ENCODE data around the gene ACTL10. TPM values are rescaled to one million over a fixed set of nuclear protein-coding genes. Genes with fewer than 3 reads are reported as not detected.
A peak's percentile ranks its signal among the peaks of the same experiment; 100 is the strongest.

Gene ACTL10
- total RNA-seq, 1 donor from 2014 or later = not detected

DNA sequence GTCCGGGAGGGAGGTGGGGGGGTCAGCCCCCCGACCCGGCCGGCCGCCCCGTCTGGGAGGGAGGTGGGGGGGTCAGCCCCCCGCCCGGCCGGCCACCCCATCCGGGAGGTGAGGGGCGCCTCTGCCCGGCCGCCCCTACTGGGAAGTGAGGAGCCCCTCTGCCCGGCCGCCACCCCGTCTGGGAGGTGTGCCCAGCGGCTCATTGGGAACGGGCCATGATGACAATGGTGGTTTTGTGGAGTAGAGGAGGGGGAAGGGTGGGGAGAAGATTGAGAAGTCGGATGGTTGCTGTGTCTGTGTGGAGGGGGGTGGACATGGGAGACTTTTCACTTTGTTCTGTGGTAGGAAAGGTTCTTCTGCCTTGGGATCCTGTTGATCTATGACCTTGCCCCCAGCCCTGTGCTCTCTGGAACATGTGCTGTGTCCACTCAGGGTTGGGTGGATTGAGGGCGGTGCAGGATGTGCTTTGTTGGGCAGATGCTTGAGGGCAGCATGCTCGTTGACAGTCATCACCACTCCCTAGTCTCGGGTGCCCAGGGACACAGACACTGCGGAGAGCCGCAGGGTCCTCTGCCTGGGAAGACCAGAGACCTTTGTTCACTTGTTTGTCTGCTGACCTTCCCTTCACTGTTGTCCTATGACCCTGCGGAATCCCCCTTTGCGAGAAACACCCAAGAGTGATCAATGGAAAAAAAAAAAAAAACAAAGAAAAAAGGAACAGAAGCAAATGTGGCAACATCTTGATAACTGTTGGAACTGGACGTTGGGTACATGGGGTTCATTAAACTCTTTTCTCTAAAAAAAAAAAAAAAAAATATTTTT is 35.1 kb downstream of the ACTL10 start:
- Mint-ChIP-seq H3K4me3 (ENCODE audit: unreplicated experiment) (no peak overlapping the region), H3K27me3 (ENCODE audit: unreplicated experiment) (peaks cover 4% of the 10 kb centered on the region), H3K27ac (ENCODE audit: unreplicated experiment) (no peak overlapping the region), H3K36me3 (ENCODE audit: low read depth, unreplicated experiment) (peaks cover 15% of the 10 kb centered on the region), H3K4me1 (ENCODE audit: unreplicated experiment) (no peaks in the 10 kb centered on the region), H3K9me3 (ENCODE audit: unreplicated experiment) (no peaks in the 10 kb centered on the region)
- no peak for DNase-seq (ENCODE audit: low spot score)
- TF ChIP-seq, protein P1, sequence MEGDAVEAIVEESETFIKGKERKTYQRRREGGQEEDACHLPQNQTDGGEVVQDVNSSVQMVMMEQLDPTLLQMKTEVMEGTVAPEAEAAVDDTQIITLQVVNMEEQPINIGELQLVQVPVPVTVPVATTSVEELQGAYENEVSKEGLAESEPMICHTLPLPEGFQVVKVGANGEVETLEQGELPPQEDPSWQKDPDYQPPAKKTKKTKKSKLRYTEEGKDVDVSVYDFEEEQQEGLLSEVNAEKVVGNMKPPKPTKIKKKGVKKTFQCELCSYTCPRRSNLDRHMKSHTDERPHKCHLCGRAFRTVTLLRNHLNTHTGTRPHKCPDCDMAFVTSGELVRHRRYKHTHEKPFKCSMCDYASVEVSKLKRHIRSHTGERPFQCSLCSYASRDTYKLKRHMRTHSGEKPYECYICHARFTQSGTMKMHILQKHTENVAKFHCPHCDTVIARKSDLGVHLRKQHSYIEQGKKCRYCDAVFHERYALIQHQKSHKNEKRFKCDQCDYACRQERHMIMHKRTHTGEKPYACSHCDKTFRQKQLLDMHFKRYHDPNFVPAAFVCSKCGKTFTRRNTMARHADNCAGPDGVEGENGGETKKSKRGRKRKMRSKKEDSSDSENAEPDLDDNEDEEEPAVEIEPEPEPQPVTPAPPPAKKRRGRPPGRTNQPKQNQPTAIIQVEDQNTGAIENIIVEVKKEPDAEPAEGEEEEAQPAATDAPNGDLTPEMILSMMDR (IDR thresholded peaks at IDR 0.05; ENCODE audit: unreplicated experiment) = no peak

DNA sequence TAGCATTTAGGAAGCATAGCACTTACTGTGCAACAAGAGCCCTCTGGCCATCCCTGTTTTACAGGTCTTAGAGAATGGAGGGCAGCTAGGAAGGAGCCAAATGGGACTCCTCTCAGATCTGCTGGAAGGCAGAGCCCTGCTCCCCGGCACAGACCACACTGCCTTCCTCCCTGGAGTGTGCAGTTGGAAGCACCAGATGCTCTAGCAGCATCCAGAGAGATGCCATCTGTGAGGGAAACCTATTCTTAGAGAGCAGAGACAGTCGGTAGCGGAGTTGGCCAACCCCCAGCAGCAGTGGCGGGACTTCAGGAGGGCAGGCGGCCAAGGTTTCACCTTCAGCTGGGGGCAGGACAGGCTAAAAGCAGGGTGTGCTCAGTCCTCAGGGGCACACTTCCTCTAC is 36.1 kb downstream of the ACTL10 start:
- Mint-ChIP-seq H3K9me3 (ENCODE audit: unreplicated experiment) (no peaks in the 10 kb centered on the region), H3K4me3 (ENCODE audit: unreplicated experiment) (no peak overlapping the region), H3K27me3 (ENCODE audit: unreplicated experiment) (peaks cover 4% of the 10 kb centered on the region), H3K36me3 (ENCODE audit: low read depth, unreplicated experiment) (peaks cover 8% of the 10 kb centered on the region), H3K27ac (ENCODE audit: unreplicated experiment) (no peak overlapping the region), H3K4me1 (ENCODE audit: unreplicated experiment) (no peaks in the 10 kb centered on the region)
- no peak for DNase-seq (ENCODE audit: low spot score)
- TF ChIP-seq, protein P1 (IDR thresholded peaks at IDR 0.05; ENCODE audit: unreplicated experiment) = no peak

DNA sequence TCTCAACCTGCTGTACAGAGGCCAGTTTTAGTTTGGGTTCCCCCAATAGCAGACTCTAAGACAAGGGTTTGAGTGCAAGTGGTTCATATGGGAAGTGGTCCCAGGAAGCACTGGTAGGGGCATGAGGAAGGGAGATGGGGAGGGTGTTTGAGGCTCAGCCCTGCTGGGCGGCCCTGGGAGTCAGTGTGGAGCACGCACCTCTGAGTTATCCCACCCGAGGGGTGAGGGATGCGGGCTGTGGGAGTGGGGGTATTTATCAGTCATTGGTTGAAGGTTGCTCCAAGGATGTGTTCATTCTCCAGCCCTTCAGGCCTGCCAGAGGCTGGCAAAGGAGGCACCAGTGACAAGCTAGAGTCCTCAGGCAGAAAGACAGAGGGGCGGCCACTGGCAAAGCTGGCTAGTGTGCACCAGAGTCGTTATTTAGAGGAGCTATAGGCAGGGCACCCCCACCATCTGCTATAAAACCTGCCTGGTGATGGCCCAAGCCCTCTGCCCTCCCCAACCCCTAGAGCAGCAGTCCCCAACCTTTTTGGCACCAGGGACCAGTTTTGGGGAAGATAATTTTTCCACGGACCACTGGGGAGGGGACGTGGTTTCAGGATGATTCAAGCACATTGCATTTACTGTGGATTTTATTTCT is 36.9 kb downstream of the ACTL10 start:
- Mint-ChIP-seq H3K9me3 (ENCODE audit: unreplicated experiment) (no peaks in the 10 kb centered on the region), H3K27ac (ENCODE audit: unreplicated experiment) (no peak overlapping the region), H3K27me3 (ENCODE audit: unreplicated experiment) (peaks cover 4% of the 10 kb centered on the region), H3K36me3 (ENCODE audit: low read depth, unreplicated experiment) (peaks cover 8% of the 10 kb centered on the region), H3K4me1 (ENCODE audit: unreplicated experiment) (no peaks in the 10 kb centered on the region), H3K4me3 (ENCODE audit: unreplicated experiment) (peak overlapping the region; percentile 18)
- TF ChIP-seq, protein P1 (IDR thresholded peaks at IDR 0.05; ENCODE audit: unreplicated experiment) = no peak
- DNase-seq (ENCODE audit: low spot score) = no peak

DNA sequence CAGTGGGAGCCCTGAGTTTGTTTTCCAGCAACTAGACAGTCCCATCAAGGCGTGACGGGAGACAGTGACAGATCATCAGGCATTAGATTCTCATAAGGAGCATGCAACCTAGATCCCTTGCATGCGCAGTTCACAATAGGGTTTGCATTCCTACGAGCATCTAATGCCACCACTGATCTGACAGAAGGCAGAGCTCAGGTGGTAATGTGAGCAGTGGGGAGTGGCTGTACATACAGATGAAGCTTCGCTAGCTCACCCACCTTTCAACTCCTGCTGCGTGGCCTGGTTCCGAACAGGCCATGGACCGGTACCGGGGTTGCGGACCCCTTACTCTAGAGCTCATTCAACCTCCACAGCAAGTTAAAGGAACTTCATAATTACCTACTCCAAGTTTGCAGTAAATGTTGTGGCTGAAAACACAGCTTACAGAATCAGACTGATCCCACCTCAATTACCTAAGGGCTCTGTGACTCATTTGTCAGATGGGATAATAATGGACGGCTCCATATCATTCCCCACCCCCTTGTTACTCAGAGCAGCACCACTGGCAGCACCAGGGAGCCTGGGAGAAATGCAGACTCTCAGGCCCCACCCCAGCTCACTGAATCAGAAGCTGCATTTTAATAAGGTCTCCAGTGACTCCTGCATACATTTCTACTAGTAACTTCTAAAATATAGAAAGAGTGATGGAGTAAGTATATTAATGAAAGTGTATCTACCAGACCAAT is 37.6 kb downstream of the ACTL10 start:
- Mint-ChIP-seq H3K4me1 (ENCODE audit: unreplicated experiment) (no peaks in the 10 kb centered on the region), H3K9me3 (ENCODE audit: unreplicated experiment) (no peaks in the 10 kb centered on the region), H3K36me3 (ENCODE audit: low read depth, unreplicated experiment) (peaks cover 8% of the 10 kb centered on the region), H3K4me3 (ENCODE audit: unreplicated experiment) (no peak overlapping the region), H3K27me3 (ENCODE audit: unreplicated experiment) (peaks cover 4% of the 10 kb centered on the region), H3K27ac (ENCODE audit: unreplicated experiment) (no peak overlapping the region)
- TF ChIP-seq, protein P1 (IDR thresholded peaks at IDR 0.05; ENCODE audit: unreplicated experiment) = no peak
- no peak for DNase-seq (ENCODE audit: low spot score)

Measured in endothelial cell (in vitro differentiated cells).